Measurements from ENCODE around the gene YJEFN3.
A peak's percentile ranks its signal among the peaks of the same experiment; 100 is the strongest.

Gene YJEFN3

DNA sequence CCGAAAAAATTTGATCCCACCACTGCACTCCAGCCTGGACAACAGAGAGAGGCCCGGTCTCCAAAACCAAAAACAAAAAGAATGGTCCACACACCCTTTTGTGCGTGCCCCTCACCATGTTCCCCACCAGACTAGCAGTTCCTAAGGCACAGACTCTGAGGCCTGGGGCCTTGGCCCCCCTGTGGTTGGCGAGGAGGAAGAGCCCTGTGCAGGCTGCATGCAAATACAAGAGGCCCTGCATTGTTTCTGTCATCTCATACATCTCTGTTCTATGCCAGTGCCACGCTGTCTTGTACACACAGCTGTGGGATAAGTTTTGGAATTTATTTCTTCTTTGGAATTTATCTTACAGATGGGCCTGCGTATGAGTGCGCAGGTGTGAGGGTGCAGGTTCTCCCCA is 4.7 kb upstream of the YJEFN3 start:
- DNase-seq: no peak

GRCh38 chr19:19525611-19526380 is 2.9 kb upstream of the YJEFN3 start:
- DNase-seq: no peak

GRCh38 chr19:19526581-19527370 is 1.9 kb upstream of the YJEFN3 start:
- DNase-seq: peak in 1 of 2 donors; percentile 11

GRCh38 chr19:19527371-19527656 is 1.4 kb upstream of the YJEFN3 start:
- no peak for DNase-seq

DNA sequence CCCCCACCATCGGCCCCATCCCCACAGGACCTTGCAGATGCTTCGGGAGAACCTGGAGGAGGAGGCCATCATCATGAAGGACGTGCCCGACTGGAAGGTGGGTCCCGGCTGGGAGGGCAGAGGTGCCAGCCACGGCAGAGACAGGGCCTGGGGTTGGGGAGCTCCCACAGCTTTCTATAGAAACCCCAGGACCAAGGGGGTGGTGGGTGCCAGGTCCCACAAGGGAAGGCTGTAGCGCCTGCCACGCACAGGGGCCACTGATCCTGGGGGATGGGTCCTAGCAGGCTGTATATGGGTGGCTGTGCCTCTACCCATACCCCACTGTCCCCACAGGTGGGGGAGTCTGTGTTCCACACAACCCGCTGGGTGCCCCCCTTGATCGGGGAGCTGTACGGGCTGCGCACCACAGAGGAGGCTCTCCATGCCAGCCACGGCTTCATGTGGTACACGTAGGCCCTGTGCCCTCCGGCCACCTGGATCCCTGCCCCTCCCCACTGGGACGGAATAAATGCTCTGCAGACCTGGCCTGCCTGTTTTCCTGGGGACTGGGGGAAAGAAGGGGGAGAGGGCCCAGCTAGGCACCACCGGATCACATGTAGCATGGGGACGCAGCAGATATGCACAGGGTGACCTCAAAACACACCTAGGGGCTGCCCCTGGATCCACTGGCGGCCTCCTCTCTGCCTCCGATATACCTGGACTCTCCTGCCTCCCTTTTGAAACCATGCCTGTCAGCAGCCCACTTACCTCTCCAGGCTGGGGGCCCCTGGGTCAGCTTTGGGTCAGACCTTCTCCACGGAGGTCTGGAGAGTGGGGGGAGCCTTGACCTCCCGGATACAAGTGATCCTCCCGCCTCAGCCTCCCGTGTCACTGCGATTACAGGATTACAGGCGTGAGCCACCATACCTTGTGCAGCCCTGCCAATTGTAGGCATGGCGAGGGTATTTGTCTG is 761 bp upstream of the YJEFN3 start:
- no peak for DNase-seq

DNA sequence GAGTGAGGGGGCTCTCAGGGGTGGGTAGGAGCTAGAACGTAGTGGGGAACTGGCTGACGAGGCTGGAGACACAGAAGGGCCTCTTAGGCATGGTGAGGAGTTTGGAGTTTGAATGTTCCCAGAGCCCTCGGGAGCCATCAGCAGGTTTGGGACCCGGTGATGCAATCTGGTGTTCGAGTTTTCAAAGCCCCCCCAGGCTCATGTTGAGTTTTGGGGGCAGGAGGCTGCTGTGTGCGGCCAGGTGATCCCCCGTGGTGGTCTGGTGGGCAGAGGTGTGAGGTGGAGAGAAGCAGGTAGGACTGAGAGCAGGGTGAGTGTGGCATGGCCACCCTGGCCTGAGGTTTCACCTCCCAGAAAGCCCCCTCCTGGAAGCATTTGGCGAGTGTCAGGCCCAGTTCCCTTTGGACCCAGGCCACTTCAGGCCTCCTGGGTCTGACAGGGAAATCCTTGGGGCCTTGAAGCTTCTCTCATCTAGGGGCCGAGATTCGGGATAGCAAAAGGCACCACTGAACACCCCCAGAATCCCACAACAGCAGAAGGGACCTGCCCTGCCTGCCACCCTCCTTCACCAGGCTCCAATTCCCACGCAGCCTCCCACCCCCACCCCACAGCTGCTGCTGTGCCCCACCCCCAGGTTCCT is 1.2 kb downstream of the YJEFN3 start:
- DNase-seq: no peak

- DNase-seq: no peak
These were observed 1.7 kb downstream of the YJEFN3 start for GRCh38 chr19:19530423-19530804.

DNA sequence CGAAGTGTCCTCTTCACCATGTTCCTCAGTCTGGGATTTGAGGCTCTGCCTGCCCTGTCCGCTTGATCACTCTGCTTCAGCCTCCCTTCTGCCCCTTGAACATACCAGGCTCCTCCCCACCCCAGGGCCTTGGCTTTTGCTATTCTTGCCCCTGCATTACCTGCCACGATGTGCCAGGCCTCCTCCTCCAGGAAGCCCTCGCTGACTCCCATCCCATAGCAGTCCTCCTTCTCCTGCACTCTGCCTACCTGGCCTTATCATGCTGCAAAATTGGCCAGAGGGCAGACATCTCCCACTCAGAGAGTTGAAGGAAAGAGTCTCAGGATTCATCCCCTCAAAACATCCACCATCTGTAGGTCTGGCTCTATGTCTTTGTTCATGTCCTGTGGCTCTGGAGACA is 2.2 kb downstream of the YJEFN3 start:
- no peak for DNase-seq

DNA sequence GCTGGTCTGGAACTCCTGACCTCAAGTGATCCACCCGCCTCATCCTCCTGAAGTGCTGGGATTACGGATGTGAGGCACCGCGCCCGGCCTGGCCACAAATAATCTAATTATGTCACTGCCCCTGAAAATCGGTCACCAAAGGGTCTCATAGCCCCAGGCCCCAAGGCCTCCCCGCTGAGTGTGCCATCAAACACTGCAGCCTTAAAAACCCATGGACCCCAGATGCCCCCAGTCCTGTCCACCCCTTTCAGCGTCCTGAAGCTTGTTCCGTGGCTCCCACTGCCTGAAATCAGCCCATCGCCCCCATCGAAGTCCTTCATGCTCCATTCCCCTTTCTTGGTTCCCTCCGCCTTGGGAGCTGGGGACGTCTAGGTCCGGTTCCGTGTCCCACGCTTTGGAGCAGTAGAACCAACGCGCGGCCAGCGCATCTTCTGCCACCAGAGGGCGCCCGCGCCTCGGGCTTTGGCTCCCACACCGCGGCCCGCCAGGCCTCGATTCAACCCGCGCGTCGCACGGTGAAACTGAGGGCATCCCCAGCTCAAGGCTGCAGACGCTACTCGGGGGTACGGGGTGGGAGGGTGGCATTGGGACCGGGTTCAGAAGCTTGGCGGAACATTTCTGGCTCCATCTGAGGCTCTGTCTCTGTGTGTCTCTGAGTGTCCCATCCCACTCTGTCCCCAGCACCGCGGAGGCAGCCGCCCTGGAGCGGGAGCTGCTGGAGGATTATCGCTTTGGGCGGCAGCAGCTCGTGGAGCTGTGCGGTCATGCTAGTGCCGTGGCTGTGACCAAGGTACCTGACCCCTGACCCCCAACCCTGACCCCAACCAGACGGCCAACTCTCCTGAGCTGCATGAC is 3.5 kb downstream of the YJEFN3 start:
- peak; percentile 26 to 63 for DNase-seq

DNA sequence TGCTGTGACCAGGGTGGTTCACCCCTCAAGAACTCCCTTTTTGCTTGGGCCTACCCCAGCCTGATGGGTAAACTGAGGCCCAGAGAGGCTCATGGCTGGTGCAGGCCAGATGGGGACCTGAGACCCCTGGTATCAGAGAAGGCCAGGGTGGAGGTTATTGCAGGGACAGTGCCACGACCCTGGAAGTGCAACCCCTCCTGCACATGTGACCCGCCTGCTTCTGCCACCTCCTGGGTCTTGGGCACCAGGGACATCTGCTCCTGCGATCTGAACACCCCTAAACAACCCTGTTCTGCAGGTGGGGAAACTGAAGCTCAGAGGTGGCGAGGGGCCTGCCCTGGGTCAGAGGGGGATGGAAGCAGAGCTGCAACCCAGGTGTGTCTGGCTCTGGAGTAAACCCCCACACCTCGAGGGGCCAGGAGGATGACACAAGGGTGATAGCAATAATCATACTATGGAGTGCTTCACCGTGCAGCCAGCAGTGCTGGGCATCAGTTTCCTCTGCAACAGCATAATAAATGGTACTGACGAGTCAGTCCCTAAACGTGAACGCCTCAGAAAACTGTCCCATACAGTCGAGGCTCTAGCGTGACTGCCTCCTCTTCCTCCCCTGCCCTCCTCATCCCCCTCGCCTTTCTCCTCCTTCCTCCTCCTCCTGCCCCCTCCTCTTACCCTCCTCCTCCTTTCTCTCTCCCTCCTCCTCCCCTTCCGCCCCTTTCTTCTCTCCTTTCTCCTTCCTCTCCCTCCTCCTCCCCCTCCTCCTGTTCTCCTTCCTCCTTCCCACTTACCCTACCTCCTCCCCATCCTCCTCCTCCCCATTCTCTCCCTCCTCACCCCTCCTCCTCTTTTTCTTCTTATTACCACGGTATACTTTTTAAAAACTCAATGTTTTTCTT is 4.3 kb downstream of the YJEFN3 start:
- no peak for DNase-seq

GRCh38 chr19:19533841-19534240 is 5.1 kb downstream of the YJEFN3 start:
- no peak for DNase-seq

DNA sequence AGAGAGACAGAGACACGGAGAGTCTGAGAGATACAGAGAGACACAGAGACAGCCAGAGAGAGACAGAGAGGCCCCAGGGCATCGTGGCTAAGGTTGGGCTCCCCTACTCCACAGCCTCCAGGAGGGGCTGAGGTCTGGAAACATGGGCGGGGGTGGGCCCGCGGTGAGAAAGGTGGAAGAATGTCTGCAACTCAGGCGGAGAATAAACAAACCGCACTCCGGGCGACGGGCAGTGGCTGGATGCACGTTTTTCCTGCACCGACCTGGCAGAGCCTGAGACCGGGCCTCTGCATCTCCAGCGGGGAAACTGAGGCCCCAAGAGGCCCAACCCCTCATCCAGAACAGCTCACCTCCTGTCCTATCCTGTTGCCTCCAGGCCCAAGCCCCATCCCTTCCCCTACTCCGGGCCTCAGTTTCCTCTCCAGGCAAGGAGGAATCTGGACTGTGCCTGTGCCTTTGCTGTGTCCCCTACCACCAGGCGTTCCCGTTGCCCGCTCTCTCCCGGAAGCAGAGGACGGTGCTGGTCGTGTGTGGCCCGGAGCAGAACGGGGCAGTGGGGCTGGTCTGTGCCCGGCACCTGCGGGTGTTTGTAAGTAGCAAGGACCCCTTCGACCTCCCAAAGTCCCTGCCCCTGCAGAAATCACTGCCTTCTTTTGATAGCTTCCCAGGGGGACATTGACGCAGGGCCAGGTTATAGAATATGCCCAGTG is 6.0 kb downstream of the YJEFN3 start:
- no peak for DNase-seq

GRCh38 chr19:19535311-19536191 is 6.8 kb downstream of the YJEFN3 start:
- DNase-seq: no peak

DNA sequence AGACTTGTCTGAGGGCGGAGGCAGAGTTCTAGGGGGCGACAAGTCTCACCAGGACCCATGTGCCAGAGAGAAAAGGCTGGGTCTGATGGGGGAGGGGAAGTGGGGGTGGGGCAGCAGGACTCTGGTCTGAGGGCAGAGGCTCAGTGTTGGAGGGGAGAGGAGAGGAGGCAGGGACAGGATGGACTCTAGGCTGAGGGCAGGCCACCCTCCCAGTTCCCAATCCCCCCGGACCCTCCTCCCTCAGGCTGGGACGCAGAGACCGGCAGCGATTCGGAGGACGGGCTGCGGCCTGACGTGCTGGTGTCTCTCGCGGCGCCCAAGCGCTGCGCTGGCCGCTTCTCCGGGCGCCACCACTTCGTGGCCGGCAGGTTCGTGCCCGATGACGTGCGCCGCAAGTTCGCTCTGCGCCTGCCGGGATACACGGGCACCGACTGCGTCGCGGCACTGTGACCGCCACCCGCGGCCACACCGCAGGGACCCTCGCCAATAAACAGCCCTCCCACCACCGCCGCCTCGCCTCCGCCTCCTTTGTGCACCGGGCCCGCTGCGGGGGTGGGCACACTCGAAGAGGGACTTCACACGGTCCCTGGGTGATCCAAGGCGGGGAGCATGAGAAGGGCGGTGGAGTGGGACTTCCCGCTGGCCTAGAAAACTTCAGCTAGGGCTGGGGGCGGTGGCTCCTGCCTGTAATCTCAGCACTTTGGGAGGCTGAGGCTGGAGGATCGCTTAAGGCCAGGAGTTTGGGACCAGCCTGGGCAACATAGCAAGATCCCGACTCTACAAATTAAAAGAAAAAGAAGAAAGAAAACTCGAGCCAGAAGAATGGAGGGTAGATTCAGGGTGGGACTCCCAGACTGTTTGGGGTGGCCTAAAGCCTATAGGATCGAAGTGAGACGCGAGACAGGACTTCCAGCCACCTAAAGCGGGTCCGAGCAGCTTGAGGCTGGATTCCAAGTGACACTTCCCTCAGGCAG is 8.7 kb downstream of the YJEFN3 start:
- DNase-seq: no peak

DNA sequence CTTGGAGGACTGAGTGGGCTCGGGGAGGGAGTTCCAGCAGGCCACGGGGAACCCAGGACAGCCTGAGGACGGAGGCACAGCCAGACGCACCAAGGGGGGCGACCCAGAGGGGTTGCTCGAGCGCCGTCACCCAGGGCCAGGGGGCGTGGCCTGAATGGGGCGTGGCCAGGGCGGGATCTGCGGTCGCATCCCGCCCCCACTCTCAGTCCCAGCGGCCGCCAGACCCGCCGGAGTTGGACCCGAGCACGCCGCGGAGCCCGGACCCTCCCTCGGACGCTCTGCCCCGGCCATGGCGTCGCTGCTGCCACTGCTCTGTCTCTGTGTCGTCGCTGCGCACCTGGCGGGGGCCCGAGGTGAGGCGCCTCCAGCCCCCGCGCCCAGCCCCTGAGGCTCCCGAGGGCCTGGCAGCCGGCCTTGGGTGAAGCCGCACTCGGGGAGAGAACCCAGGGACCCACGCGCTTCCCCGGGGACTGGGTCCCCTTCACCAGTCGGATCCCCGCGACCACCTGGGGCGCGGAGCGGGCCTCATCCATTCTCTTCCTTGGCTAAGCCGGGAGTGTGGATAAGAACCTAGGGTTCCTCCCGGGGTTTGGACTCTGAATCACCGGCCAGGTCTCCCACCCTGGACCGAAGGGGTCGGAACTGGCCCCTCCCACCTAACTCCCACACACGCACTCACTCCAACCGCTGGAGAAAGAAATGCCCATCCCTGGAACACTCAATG is 9.5 kb downstream of the YJEFN3 start, which contains the start of gene CILP2:
CILP2 (plus strand) TSS at position 205 of the 724 bp plus-strand sequence; CDS start at position 290, 85 bp downstream.
- DNase-seq: no peak

GRCh38 chr19:19538785-19539166 is 10.1 kb downstream of the YJEFN3 start:
- DNase-seq: no peak

DNA sequence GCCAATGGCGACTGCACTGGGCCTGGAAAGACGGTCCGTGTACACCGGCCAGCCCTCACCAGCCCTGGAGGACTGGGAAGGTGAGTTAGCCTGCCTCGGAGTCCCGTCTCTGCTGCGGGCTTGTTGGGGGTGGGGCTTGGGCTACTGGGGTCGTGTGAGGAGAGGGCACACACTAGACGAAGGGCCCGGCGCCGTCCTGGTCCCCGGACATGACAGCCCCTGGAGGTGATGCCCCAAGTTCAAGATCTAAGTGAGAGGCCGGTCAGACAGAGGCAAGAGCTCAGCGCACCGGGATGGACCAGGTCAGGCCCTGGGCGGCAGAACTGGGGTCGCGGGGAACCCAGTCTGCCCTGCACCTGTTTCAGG is 11.0 kb downstream of the YJEFN3 start:
- DNase-seq: no peak

All from hippocampal formation (tissue), 2 donors.